PC-3 (cell line): ENCODE results near the gene CD82.

Experiments used
- CTCF ChIP-seq: fragments of 300-600 bp; sonication (generic); conservative IDR thresholded peaks from 2 replicates; pipeline ENCODE4 v1.5.1; 2017; ENCODE audit warnings: antibody characterized with exemption, low read depth, mild to moderate bottlenecking, low read length
- EZH2phosphoT487 ChIP-seq: fragments of 300-600 bp; sonication (generic); IDR thresholded peaks from 2 replicates; pipeline ENCODE4 v1.6.1; 2018; ENCODE audit warnings: mild to moderate bottlenecking, antibody characterized with exemption, low read length, borderline replicate concordance

GRCh38 chr11:44561275-44561805, 4.1 kb upstream of the CD82 start:
- TF ChIP-seq EZH2phosphoT487: no peak
- no peak for TF ChIP-seq CTCF
